Gastroesophageal sphincter (tissue), 3 donors: ENCODE results near the gene ETV6.

Source experiments
- CTCF ChIP-seq, 4 experiments: fragments of 200-600 bp in 2 of 4; fragments of 450-650 bp in 2 of 4; sonication (generic) in 1 of 4; IDR thresholded peaks; one replicate each; pipeline ENCODE4 v1.5.1; 2017 to 2019; ENCODE audit warnings: antibody characterized with exemption in 4 of 4, mild to moderate bottlenecking in 2 of 4, moderate library complexity in 2 of 4
- POLR2A ChIP-seq, 2 donors: fragments of 450-650 bp; IDR thresholded peaks; one replicate each; pipeline ENCODE4 v1.6.1; 2017; ENCODE audit warnings: antibody characterized with exemption in 2 of 2, mild to moderate bottlenecking in 2 of 2, moderate library complexity in 1 of 2

GRCh38 chr12:11638315-11638916, 11.1 kb upstream of the ETV6 start:
- no peak for TF ChIP-seq POLR2A (IDR thresholded peaks at IDR 0.05)
- TF ChIP-seq CTCF (IDR thresholded peaks at IDR 0.05): no peak
